ENCODE data around the gene SLC45A1.

SLC45A1 gene

DNA sequence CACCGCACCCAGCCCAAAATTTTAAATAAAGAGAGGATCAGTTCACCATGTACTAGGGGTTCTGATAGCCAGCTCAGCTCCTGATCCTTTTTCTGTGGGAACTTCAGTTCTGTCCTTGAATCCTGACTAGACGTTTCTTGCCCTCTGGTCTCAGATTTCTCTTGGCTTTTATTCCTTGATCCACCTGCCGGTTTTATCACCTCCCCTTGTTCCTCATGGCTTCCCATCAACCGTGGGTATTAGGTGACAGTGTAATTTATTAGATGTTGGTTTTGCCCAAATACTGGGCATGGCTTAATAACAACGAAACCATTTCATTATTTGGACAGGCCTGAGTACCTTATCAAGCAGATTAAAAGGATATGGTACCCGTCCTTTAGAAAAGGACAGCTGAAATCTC, 22.5 kb downstream of the SLC45A1 start:
- H3K36me3 Mint-ChIP-seq: peaks cover 7% of the 10 kb centered on the region
- H3K4me3 Mint-ChIP-seq: no peak overlapping the region
- no peaks in the 10 kb centered on the region for H3K4me1 Mint-ChIP-seq
- H3K27me3 Mint-ChIP-seq: no peaks in the 10 kb centered on the region
- H3K9me3 Mint-ChIP-seq: no peaks in the 10 kb centered on the region
- H3K27ac Mint-ChIP-seq: no peak overlapping the region

GRCh38 chr1:8342325-8342724, 24.4 kb downstream of the SLC45A1 start:
- Mint-ChIP-seq H3K4me3 (no peak overlapping the region), H3K36me3 (peaks cover 5% of the 10 kb centered on the region), H3K9me3 (no peaks in the 10 kb centered on the region), H3K4me1 (no peaks in the 10 kb centered on the region), H3K27me3 (no peaks in the 10 kb centered on the region), H3K27ac (no peak overlapping the region)

DNA sequence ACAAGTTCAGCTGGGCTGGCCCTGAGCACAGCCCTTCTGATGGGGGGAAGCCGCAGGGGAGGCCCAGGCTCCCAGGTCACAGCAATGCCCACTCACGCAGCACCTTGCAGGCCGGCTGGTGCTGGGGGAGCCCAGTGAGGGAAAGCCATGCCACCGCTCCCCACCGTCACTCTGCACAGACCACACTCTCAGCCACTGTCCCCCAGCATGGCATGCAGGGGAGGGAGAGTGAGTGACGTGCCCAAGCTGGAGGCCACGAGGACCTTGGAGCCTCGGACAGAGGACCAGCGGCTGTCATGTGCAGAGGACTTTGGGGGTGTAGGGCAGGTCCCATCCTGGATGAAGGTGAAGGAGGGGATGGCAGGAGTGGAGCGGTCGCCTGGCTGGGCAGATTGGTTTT, 25.1 kb downstream of the SLC45A1 start:
- Mint-ChIP-seq H3K27ac (no peak overlapping the region), H3K4me3 (no peak overlapping the region), H3K36me3 (peaks cover 5% of the 10 kb centered on the region), H3K9me3 (no peaks in the 10 kb centered on the region), H3K27me3 (no peaks in the 10 kb centered on the region), H3K4me1 (no peaks in the 10 kb centered on the region)

- H3K9me3 Mint-ChIP-seq: no peaks in the 10 kb centered on the region
- H3K4me3 Mint-ChIP-seq: no peak overlapping the region
- no peaks in the 10 kb centered on the region for H3K4me1 Mint-ChIP-seq
- H3K27ac Mint-ChIP-seq: no peak overlapping the region
- no peaks in the 10 kb centered on the region for H3K27me3 Mint-ChIP-seq
- H3K36me3 Mint-ChIP-seq: peaks cover 5% of the 10 kb centered on the region
Measured at GRCh38 chr1:8343464-8344001, 25.6 kb downstream of the SLC45A1 start.

DNA sequence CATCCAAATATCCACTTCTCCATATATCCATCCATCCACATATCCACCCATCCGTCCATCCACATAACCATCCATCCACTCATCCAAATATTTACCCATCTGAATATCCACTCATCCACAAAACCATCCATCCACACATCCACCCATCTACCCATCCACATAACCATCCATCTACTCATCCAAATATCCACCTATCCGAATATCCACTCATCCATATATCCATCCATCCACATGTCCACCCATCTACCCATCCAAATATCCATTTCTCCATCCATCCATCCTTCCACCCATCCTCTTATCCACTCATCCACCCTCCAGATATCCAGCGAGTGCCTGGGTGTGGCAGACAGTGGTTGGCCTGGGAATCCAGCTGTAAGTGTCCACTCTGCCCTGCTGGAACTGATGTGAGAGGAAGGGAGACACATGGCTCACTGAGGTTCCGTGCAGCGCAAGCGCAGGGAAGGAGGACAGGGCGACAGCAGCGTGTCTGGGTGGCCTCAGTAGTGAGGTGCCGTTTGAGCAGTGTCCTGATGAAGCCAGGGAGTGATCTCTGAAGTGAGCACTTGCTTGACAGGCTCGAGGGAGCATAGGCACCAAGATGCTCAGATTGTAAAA, 27.1 kb downstream of the SLC45A1 start:
- peaks cover 5% of the 10 kb centered on the region for H3K4me1 Mint-ChIP-seq
- H3K9me3 Mint-ChIP-seq: no peaks in the 10 kb centered on the region
- no peak overlapping the region for H3K4me3 Mint-ChIP-seq
- no peak overlapping the region for H3K27ac Mint-ChIP-seq
- no peaks in the 10 kb centered on the region for H3K27me3 Mint-ChIP-seq
- peaks cover 2% of the 10 kb centered on the region for H3K36me3 Mint-ChIP-seq

- Mint-ChIP-seq H3K9me3 (no peaks in the 10 kb centered on the region), H3K27me3 (no peaks in the 10 kb centered on the region), H3K36me3 (no peaks in the 10 kb centered on the region), H3K27ac (no peak overlapping the region), H3K4me3 (no peak overlapping the region), H3K4me1 (peaks cover 5% of the 10 kb centered on the region)
Measured at GRCh38 chr1:8345621-8346415, 27.9 kb downstream of the SLC45A1 start.

DNA sequence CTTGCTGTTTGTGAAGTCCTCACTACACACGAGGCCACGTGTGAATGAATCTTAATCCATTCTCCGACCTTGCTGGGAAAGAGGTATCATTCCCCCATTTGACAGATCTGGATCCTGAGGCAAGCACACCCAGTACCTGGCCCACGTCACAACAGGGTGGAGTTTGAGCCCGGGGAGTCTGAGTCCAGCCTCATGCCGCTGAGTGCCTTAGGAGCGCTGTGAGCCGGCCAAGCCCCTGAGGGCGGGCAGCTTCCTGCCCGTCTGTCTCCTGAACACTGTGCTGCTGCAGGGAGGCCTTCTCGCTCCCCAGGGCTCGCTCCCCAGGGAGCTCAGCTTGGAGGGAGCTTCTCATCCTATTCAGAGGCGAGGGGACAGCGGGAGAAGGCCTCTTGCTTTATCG, 29.7 kb downstream of the SLC45A1 start:
- Mint-ChIP-seq H3K36me3 (no peaks in the 10 kb centered on the region), H3K27me3 (no peaks in the 10 kb centered on the region), H3K27ac (no peak overlapping the region), H3K4me1 (peaks cover 5% of the 10 kb centered on the region), H3K9me3 (no peaks in the 10 kb centered on the region), H3K4me3 (no peak overlapping the region)

- H3K27ac Mint-ChIP-seq: no peak overlapping the region
Measured at GRCh38 chr1:8348047-8348776, 30.3 kb downstream of the SLC45A1 start.

GRCh38 chr1:8348777-8349472, 31.0 kb downstream of the SLC45A1 start:
- Mint-ChIP-seq H3K27me3 (no peaks in the 10 kb centered on the region), H3K9me3 (no peaks in the 10 kb centered on the region), H3K4me3 (no peak overlapping the region), H3K4me1 (peaks cover 5% of the 10 kb centered on the region), H3K36me3 (no peaks in the 10 kb centered on the region), H3K27ac (no peak overlapping the region)

More at GRCh38 chr1:8348047-8348776, 30.3 kb downstream of the SLC45A1 start:
- H3K4me1 Mint-ChIP-seq: peaks cover 5% of the 10 kb centered on the region
- no peak overlapping the region for H3K4me3 Mint-ChIP-seq
- H3K9me3 Mint-ChIP-seq: no peaks in the 10 kb centered on the region
- no peaks in the 10 kb centered on the region for H3K27me3 Mint-ChIP-seq
- H3K36me3 Mint-ChIP-seq: no peaks in the 10 kb centered on the region

- Mint-ChIP-seq H3K27ac (no peak overlapping the region), H3K4me1 (peaks cover 5% of the 10 kb centered on the region), H3K36me3 (no peaks in the 10 kb centered on the region), H3K27me3 (no peaks in the 10 kb centered on the region), H3K4me3 (no peak overlapping the region), H3K9me3 (no peaks in the 10 kb centered on the region)
Measured at GRCh38 chr1:8349473-8349865, 31.6 kb downstream of the SLC45A1 start.

DNA sequence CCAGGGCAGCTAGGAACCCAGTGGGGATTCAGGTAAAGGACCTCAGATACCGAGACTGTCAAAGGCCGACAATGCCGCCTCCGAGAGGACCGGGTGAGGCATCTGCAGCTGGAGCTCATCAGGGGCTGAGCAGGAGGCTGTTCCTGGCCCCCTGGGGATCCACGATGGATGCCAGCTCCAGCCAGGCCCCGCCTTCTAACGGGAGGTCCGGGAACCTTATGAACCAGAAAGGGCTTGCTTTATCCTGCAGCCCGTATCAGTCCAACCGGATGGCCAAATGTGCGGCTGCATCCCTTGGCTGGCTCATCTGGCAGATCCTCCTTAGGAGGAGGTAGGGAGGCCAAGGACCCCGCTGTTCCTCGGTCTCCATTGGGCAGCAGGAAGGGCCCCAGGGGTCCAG, 32.0 kb downstream of the SLC45A1 start:
- no peak overlapping the region for H3K4me3 Mint-ChIP-seq
- H3K36me3 Mint-ChIP-seq: no peaks in the 10 kb centered on the region
- no peak overlapping the region for H3K27ac Mint-ChIP-seq
- H3K27me3 Mint-ChIP-seq: no peaks in the 10 kb centered on the region
- H3K4me1 Mint-ChIP-seq: peaks cover 5% of the 10 kb centered on the region
- H3K9me3 Mint-ChIP-seq: no peaks in the 10 kb centered on the region

GRCh38 chr1:8350914-8351684, 33.2 kb downstream of the SLC45A1 start:
- Mint-ChIP-seq H3K4me3 (no peak overlapping the region), H3K36me3 (no peaks in the 10 kb centered on the region), H3K27me3 (no peaks in the 10 kb centered on the region), H3K27ac (no peak overlapping the region), H3K9me3 (no peaks in the 10 kb centered on the region), H3K4me1 (peaks cover 5% of the 10 kb centered on the region)

DNA sequence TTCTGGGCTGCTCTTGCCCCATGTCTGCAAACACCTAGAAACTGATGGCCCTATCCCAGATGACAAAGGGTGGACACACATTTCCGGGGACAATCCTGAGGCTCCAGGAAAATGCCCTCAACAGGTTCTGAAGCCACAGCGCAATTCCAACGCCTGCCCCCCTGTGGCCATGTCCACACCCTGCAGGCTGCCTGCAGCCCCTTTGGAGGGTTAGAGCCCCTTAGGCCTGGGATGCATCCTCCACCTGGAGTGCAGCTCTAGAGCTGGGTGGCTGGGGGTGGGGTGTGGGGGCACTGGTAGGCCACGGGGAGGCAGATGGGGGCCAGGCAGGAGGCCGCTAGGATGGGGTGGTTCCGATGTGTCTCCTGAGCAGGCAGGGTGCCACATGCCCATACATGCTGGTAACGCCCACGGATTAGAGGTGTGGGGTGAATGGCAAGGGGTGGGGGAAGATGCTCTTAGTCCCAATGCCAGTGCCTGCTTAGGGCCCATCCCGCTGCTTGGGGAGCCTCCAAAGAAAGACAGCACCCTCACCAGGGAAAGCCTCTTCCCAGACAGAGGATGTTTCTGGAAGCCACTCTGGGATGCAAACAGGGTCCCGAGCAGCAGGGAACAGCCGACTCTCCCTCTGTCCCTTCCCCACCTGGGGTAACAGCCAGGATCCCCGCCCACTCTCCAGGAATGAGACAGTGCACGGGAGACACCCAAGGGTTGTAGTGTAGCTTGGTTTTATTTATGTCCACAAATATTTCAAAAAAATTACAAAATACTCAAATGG, 34.0 kb downstream of the SLC45A1 start:
- Mint-ChIP-seq H3K9me3 (no peaks in the 10 kb centered on the region), H3K4me3 (no peak overlapping the region), H3K36me3 (peaks cover 2% of the 10 kb centered on the region), H3K27ac (peak overlapping the region; percentile 35), H3K27me3 (no peaks in the 10 kb centered on the region), H3K4me1 (peaks cover 5% of the 10 kb centered on the region)

- Mint-ChIP-seq H3K27me3 (no peaks in the 10 kb centered on the region), H3K27ac (peak overlapping the region; percentile 35), H3K4me1 (peaks cover 5% of the 10 kb centered on the region), H3K9me3 (no peaks in the 10 kb centered on the region), H3K36me3 (peaks cover 4% of the 10 kb centered on the region), H3K4me3 (no peak overlapping the region)
Measured at GRCh38 chr1:8352471-8352845, 34.5 kb downstream of the SLC45A1 start.

All from activated naive CD4-positive, alpha-beta T cell treated with anti-CD3 and anti-CD28 coated beads, Interleukin-2, amount 50 U/mL, for 24 hours (primary cell).